Choroid plexus epithelial cell (primary cell): ENCODE data around the gene OR11H12.
"Not testable (repeated sequence)": the region's sequence is repeated elsewhere in the genome, so short reads cannot be mapped to it uniquely, and the experiment has no call there.

Experiments
- DNase-seq: peaks from one replicate; pipeline ENCODE4 v3.0.0-alpha.2; 2010; ENCODE audit warnings: low read depth
- H3K4me3 ChIP-seq: 2 replicates; pipeline ENCODE4 v1.5.1; 2011; ENCODE audit warnings: low read depth, mild to moderate bottlenecking, control low read depth, low read length, moderate library complexity

The OR11H12 gene, protein sequence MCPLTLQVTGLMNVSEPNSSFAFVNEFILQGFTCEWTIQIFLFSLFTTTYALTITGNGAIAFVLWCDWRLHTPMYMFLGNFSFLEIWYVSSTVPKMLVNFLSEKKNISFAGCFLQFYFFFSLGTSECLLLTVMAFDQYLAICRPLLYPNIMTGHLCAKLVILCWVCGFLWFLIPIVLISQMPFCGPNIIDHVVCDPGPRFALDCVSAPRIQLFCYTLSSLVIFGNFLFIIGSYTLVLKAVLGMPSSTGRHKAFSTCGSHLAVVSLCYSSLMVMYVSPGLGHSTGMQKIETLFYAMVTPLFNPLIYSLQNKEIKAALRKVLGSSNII

DNA sequence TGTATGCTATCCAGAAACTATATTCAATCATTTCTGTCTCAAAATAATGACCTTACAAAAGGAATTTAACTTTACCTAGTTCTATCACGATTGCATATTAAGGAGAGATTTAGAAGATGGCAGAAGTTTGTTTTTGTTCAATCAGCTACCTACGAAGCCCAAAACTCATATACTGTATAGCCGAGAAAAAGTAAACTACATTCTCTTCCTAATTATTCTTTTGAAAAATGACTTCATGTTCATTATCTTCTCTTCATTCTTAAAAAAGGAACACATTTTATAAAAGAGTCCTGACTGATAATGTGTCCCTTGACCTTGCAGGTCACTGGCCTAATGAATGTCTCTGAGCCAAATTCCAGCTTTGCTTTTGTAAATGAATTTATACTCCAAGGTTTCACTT is at the start of gene OR11H12:
Gene OR11H12 (plus strand): TSS at position 301 of the 400 bp plus-strand sequence. CDS start 0 bp downstream, at position 301.
- not testable (repeated sequence) for H3K4me3 ChIP-seq, DNase-seq

DNA sequence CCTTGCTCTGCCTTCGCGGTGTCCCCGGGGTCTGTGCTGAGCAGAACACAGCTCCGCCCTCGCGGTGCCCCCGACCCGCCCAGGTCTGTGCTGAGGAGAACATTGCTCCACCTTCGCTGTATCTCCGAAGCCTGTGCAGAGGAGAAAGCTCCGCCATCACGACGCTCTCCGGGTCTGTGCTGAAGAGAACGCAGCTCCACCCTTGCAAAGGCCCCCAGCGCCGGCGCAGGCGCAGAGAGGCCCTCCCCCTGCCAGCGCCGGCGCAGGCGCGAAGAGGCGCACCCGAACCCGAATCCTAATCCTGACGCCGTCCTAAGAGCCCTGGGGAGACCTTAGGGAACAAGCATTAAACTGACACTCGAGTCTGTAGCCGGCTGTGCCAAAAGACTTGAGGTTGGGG is 18.0 kb upstream of the OR11H12 start:
- H3K4me3 ChIP-seq, DNase-seq: not testable (repeated sequence)

DNA sequence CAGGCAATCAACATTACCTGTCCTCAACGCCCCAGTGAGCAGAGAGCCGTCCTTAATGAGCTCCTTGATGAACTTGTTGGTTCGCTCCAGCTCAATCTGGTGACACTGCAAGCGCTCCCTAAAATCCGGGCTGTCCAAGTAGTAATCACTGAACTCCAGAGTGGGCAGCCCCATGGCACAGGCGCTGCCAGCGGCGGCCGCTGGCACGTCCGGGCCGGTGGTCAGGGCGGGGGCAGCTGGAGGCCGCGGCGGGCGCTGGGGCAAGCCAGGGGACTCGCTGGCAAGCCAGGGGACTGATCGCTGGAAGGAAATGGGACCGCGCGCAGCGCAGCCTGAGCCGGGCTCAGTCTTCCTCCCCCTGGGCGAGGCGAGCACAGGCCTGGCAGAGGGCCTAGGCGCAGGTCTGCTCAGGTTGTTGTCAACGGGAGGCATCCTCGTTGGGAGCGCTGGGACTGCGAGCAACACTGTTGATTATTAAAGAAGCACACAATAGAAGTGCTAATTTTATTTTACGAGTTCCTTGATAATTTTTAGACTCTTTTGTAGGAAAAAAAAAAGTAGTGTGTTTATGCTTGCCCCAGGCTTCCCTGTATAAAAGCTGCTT is 25.8 kb downstream of the OR11H12 start:
- DNase-seq, H3K4me3 ChIP-seq: not testable (repeated sequence)

DNA sequence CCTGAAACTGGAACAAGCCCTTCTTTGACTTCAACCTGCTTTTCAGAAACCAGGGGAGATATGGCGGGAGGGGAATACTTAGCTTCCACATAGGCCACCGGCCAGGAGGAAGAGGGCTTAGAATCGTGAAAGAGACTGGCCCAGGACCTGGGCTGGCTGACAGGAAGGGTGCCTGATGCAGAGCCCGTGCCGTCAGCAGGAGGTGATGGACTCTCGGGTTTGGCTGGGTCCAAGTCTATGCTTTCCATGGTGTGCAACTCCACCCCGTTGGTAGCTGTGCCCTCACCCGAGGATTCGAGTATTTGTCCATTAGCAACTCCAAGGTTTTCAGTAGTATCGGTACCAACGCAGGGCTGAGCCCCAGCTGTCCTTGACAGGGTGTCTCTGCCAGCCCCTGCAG is 35.1 kb downstream of the OR11H12 start:
- DNase-seq, H3K4me3 ChIP-seq: not testable (repeated sequence)

DNA sequence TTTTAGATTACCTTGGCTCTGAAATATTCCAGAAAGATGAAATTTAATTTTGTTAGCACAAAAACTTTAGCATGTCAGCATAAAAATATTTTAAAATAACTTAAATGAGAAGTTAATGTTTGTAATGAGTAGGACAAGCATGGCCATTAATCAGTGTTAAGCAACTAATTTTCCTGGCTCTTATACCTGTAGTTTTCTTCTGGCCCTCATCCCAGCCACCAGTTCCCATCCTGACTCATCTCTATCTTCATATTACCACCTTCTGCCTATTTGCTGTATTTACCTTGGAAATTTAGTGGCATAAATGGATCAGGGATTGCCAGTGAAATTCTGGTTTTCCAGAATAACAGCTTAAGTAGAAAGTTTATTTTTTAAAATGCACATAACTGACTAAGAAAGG is 37.1 kb downstream of the OR11H12 start:
- not testable (repeated sequence) for H3K4me3 ChIP-seq, DNase-seq

DNA sequence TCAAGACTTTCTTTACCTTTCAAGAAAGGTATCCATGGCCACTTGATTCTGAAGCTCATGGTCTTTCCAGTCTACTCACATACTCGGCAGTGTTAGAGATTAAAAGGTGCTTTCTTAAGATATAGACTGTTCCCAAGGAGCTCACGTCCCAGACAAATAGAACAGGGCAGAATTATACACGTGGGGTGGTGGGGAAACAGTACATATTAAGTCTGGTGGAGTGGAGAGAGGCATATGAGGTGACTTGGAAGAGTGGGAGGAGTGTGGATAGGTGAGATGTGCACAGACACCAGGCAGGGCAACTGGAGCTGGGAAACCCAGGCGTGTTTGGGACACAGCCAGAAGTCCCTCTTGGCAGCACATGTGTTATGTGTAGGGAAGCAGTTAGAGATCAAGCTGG is 37.9 kb downstream of the OR11H12 start:
- not testable (repeated sequence) for DNase-seq, H3K4me3 ChIP-seq

DNA sequence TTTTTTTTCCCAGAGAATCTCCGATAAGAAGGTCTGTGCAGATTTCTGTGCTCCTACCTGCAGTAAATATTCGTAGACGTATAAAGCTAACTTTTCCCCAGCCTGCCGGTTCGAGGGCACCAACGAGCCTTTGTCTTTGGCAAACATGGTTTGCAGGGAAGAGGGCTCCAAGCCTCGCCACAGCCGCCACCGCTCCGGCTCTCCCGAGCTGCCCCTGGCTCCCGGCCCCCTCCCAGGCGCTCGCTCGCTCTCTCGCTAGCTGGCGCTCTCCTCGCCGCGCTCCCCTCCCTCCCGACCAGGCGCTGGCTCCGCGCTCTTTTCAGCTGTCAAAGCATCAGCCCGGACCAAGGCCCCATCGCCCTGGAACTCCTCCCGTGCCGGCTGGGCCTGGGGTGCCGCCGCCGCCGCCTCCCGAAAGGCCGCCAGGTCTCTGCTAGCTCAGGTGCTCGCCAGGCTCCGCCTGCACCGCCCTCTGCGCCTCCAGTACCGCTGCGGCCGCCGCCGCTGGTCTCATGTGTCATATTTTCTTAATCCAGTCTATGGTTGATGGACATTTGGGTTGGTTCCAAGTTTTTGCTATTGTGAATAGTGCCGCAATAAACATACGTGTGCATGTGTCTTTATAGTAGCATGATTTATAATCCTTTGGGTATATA is 45.3 kb downstream of the OR11H12 start:
- not testable (repeated sequence) for DNase-seq, H3K4me3 ChIP-seq
